HepG2 (cell line): ENCODE measurements around the gene SPSB1. TPM values are rescaled to one million over a fixed set of nuclear protein-coding genes. Genes with fewer than 3 reads are reported as not detected.

Experiments used
- ATAC-seq: fragments of 200-7000 bp; cut with Tn5 transposase; 3 replicates; pipeline ENCODE4 v1.9.1; 2020; ENCODE audit warnings: mild to moderate bottlenecking, moderate library complexity
- BruUV-seq: library from RNA; stranded (reverse); fragments of 400-500 nt; replicated peaks from 2 replicates; lab custom pipeline; 2021; lab: Mats Ljungman, UMichigan
- CTCF ChIA-PET: fragments of 300-600 bp; formaldehyde crosslinking; extraction: SDS; loops from one replicate; lab custom pipeline; 2021; ENCODE audit warnings: low total read pairs, inconsistent platforms, low intra/inter-chr PET ratio; lab: Yijun Ruan, JAX
- POLR2A ChIA-PET: fragments of 350-600 bp; sonication (Branson Sonifier 250); formaldehyde crosslinking; loops from one replicate; lab custom pipeline; 2020; ENCODE audit warnings: antibody characterized with exemption, inconsistent platforms; lab: Yijun Ruan, JAX
- DNase-seq: peaks from one replicate; pipeline ENCODE4 v3.0.0-alpha.2; 2015; ENCODE audit warnings: low spot score
- FAIRE-seq: peaks from 3 replicates; lab custom pipeline; 2011; peaks lifted over from hg19 to GRCh38; lab: Jason Lieb, UNC
- H2AFZ ChIP-seq: one replicate; pipeline ENCODE4 v1.6.1; 2011; ENCODE audit warnings: low read length, inconsistent platforms
- H3K27ac ChIP-seq: fragments of 300-600 bp; 3 replicates; pipeline ENCODE4 v1.8.0; 2011; ENCODE audit warnings: mixed run types, mild to moderate bottlenecking, mixed read lengths, low read length, inconsistent platforms; ENCODE audit not compliant: insufficient read depth; ENCODE audit errors: extremely low read length
- H3K27me3 ChIP-seq, 2 experiments: fragments of 200-600 bp in 1 of 2; 2 replicates in 1 of 2; 3 replicates in 1 of 2; pipeline versions ENCODE4 v1.6.0 to v1.8.0; 2011; ENCODE audit warnings: low read length in 2 of 2, mild to moderate bottlenecking in 2 of 2, moderate library complexity in 2 of 2, inconsistent platforms in 1 of 2; ENCODE audit not compliant: insufficient read depth in 2 of 2, control insufficient read depth in 1 of 2
- H3K36me3 ChIP-seq, 2 experiments: fragments of 200-600 bp in 1 of 2; replicated peaks in 1 of 2; 2 replicates in 1 of 2; 3 replicates in 1 of 2; pipeline versions ENCODE4 v1.5.1 to v1.8.0; 2011; ENCODE audit warnings: low read length in 2 of 2, inconsistent platforms in 1 of 2; ENCODE audit not compliant: insufficient read depth in 2 of 2, control insufficient read depth in 1 of 2
- H3K4me1 ChIP-seq: 2 replicates; pipeline ENCODE4 v1.5.1; 2012; ENCODE audit warnings: low read length, inconsistent platforms; ENCODE audit not compliant: insufficient read depth
- H3K4me2 ChIP-seq: 2 replicates; pipeline ENCODE4 v1.6.0; 2011; ENCODE audit warnings: low read depth, low read length, inconsistent platforms
- H3K4me3 ChIP-seq, 3 experiments: fragments of 200-600 bp in 1 of 3; sonication (generic), shearing (Covaris generic) in 1 of 3; replicated peaks in 1 of 3; 2 replicates each; pipeline ENCODE4 v1.5.1; 2011 to 2016; ENCODE audit warnings: low read length in 3 of 3, inconsistent platforms in 2 of 3, low read depth in 2 of 3, mild to moderate bottlenecking in 2 of 3, control low read depth in 1 of 3, mixed read lengths in 1 of 3; ENCODE audit not compliant: insufficient read depth in 1 of 3
- H3K79me2 ChIP-seq: one replicate; pipeline ENCODE4 v1.6.1; 2011; ENCODE audit warnings: low read length, inconsistent platforms; ENCODE audit not compliant: insufficient read depth
- H3K9ac ChIP-seq: 2 replicates; pipeline ENCODE4 v1.6.0; 2011; ENCODE audit warnings: mild to moderate bottlenecking, low read depth, low read length, inconsistent platforms; ENCODE audit not compliant: insufficient read depth
- H3K9me3 ChIP-seq: 2 replicates; pipeline ENCODE4 v1.5.1; 2012; ENCODE audit warnings: mild to moderate bottlenecking, low read length
- H4K20me1 ChIP-seq: 2 replicates; pipeline ENCODE4 v1.6.0; 2011; ENCODE audit warnings: inconsistent platforms, mild to moderate bottlenecking, low read length, moderate library complexity; ENCODE audit not compliant: insufficient read depth
- CREB1 ChIP-seq, 2 experiments: fragments of 450-650 bp in 1 of 2; IDR thresholded peaks; 2 replicates each; pipeline ENCODE4 v1.6.1; 2016 to 2017; ENCODE audit warnings: control low read depth in 1 of 2, mild to moderate bottlenecking in 1 of 2, missing compliant biosample characterization in 1 of 2, missing genetic modification characterization in 1 of 2
- CREBL2 ChIP-seq: sonication (generic); formaldehyde crosslinking; IDR thresholded peaks from 2 replicates; pipeline ENCODE4 v1.8.1; 2023; ENCODE audit warnings: missing genetic modification reagents, mild to moderate bottlenecking, borderline replicate concordance
- PPARG ChIP-seq: conservative IDR thresholded peaks from 2 replicates; pipeline ENCODE4 v1.6.1; 2016; ENCODE audit warnings: missing biosample characterization, missing genetic modification reagents
- PRPF4 ChIP-seq: fragments of 200-400 bp; formaldehyde crosslinking; IDR thresholded peaks from 2 replicates; pipeline ENCODE4 v1.6.1; 2016; ENCODE audit warnings: low read length, low read depth; ENCODE audit not compliant: poor library complexity, severe bottlenecking
- ZBED4 ChIP-seq: sonication (generic); formaldehyde crosslinking; IDR thresholded peaks from 2 replicates; pipeline ENCODE4 v1.4.0; 2020; ENCODE audit warnings: missing genetic modification reagents, borderline replicate concordance
- ZFP36 ChIP-seq: fragments of 150-350 bp; IDR thresholded peaks from 2 replicates; pipeline ENCODE4 v1.6.1; 2018; ENCODE audit warnings: borderline replicate concordance, low read length, low read depth; ENCODE audit not compliant: partially characterized antibody
- ZNF207 ChIP-seq: fragments of 450-650 bp; IDR thresholded peaks from 2 replicates; pipeline ENCODE4 v1.6.1; 2016; ENCODE audit warnings: antibody characterized with exemption, borderline replicate concordance
- ZNF646 ChIP-seq: sonication (generic); formaldehyde crosslinking; IDR thresholded peaks from 2 replicates; pipeline ENCODE4 v1.9.0; 2021; ENCODE audit warnings: mild to moderate bottlenecking, missing genetic modification reagents
- ZNF777 ChIP-seq: sonication (generic); formaldehyde crosslinking; IDR thresholded peaks from 2 replicates; pipeline ENCODE4 v1.4.0; 2020; ENCODE audit warnings: missing genetic modification reagents
- WGBS: methylation state at CpG from one replicate; pipeline ENCODE4 v1.1.6; 2017; ENCODE audit warnings: low lambda C conversion rate; 5-methylcytosine and 5-hydroxymethylcytosine counted together
- in situ Hi-C: cut with HindIII; loops from 2 replicates; pipeline ENCODE4 v1.10.0; 2017; ENCODE audit warnings: low pct_unique_long_range_greater_than_20kb; ENCODE audit not compliant: extremely low pct_ligation_motif_present
- intact Hi-C: fragments of 100-400 bp; cut with micrococcal nuclease; formaldehyde crosslinking; loops from one replicate; pipeline ENCODE4 v1.10.0; 2022; ENCODE audit not compliant: unreplicated experiment
- polyA plus RNA-seq, 8 experiments: library from polyadenylated mRNA; depleted of rRNA in 3 of 8; stranded (reverse) in 7 of 8; unstranded in 1 of 8; fragments of >200 nt; fragmentation: Illumina TruSeq in 4 of 8; extraction: Trizol in 4 of 8; gene quantifications; 2 replicates each; pipeline versions ENCODE4 v1.2.1 to v1.2.3, GENCODE V29; 2011 to 2016; ENCODE audit warnings: low read depth in 4 of 8, missing spikeins in 1 of 8, mixed read lengths in 1 of 8; ENCODE audit not compliant: insufficient read depth in 1 of 8
- total RNA-seq, 5 experiments: library from RNA; depleted of rRNA; stranded (reverse); fragments of >200 nt; fragmentation: Illumina TruSeq; extraction: Trizol; gene quantifications; 2 replicates each; pipeline ENCODE4 v1.2.3, GENCODE V29; 2016; ENCODE audit warnings: low read depth in 1 of 5

The SPSB1 gene
- total and polyA plus RNA-seq, 2 of the 13 experiments (the other 11 are each of a cell fraction or from before 2014, with no cell fraction given) = 5.0 to 8.0 TPM

GRCh38 chr1:9293533-9294404 is 1.1 kb downstream of the SPSB1 start (continued):
- TF ChIP-seq ZBED4 (CRISPR knock-in tag) = peak; percentile 65; the same call in 1 of the 2 replicates
- peak; percentile 1; the same call in 1 of the 2 replicates for TF ChIP-seq CREB1 (IDR thresholded peaks at IDR 0.05)
- no peak for TF ChIP-seq CREB1 (CRISPR knock-in tag; IDR thresholded peaks at IDR 0.05)
- peak; percentile 8 for TF ChIP-seq ZFP36
- no peak for TF ChIP-seq PPARG (CRISPR knock-in tag)

DNA sequence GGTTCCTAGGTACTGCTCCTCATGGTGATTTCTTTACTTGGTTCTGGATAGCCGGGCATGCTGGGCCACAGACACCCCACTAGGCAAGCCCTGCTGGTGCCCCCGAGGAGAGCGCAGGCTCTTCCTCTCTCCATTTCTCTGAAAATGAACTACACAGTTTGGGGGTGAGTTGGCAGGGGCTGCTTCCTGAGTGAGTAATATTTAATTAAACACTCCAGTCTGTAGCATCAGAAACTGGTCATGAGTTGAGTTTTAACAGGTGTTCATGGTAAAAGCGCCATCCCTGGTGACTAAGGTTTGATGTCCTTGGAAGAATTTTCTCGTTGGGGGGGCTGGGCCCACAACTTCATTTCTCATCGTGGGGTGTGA is 1.7 kb downstream of the SPSB1 start:
- FAIRE-seq (no peak), DNase-seq (peak; percentile 34), ATAC-seq (peak; percentile 4; the same call in 1 of the 3 replicates)
- no peak overlapping the region for H3K27ac ChIP-seq
- CTCF ChIA-PET = no interaction called here
- peak overlapping the region; percentile 53 to 83 (median 76); a peak in 5 of 6 replicates for H3K4me3 ChIP-seq
- no peaks in the 10 kb centered on the region for H3K36me3 ChIP-seq
- 39% methylated on average over 6 of the region's 6 CpGs for WGBS
- POLR2A ChIA-PET = no interaction called here
- in situ Hi-C loops = no loop called here
- H3K79me2 ChIP-seq = peaks cover 28% of the 10 kb centered on the region
- H3K4me1 ChIP-seq = peaks cover 69% of the 10 kb centered on the region
- no TSS peak for BruUV-seq
- 0 out of 2 replicates have a peak overlapping the region, but pooled peaks have one; percentile 72 for H3K9ac ChIP-seq
- peaks cover 4% of the 10 kb centered on the region; the same call in 1 of the 2 replicates for H4K20me1 ChIP-seq
- intact Hi-C loops = no loop called here
- H2AFZ ChIP-seq = no peak overlapping the region
- H3K9me3 ChIP-seq = 0 out of 2 replicates have a peak, but pooled peaks cover 2% of the 10 kb centered on the region
- H3K4me2 ChIP-seq = peak overlapping the region; percentile 93
- H3K27me3 ChIP-seq = no peaks in the 10 kb centered on the region
- TF ChIP-seq PRPF4 (no peak), ZNF777 (CRISPR knock-in tag) (no peak), ZNF207 (no peak), ZNF646 (CRISPR knock-in tag) (no peak), CREBL2 (CRISPR knock-in tag) (0 out of 2 replicates have a peak, but pooled peaks have one; percentile 22)
